ENCODE results near the gene CFAP45. TPM values are rescaled to one million over a fixed set of nuclear protein-coding genes. Genes with fewer than 3 reads are reported as not detected.

The CFAP45 gene
- total and polyA plus RNA-seq, 2 of the 8 experiments (the other 6 are each of a cell fraction or from before 2014, with no cell fraction given) = 0.05 TPM; not detected in 1

- Histone ChIP-seq H2AFZ (ENCODE audit: low read length) (no peak overlapping the region), H3K9me3 (ENCODE audit: insufficient read depth in 2 of 2, low read depth in 1 of 2, low read length in 1 of 2) (no peaks in the 10 kb centered on the region), H3K56ac (replicated peaks; ENCODE audit: insufficient read length, low read depth, low read length) (no peak overlapping the region), H3K79me2 (ENCODE audit: control insufficient read depth in 1 of 2, insufficient read depth in 2 of 2, low read length in 2 of 2) (no peaks in the 10 kb centered on the region), H4K5ac (ENCODE audit: insufficient read length, low read depth, low read length) (no peak overlapping the region), H3K9ac (replicated peaks in 1 of 4; ENCODE audit: extremely low read depth in 1 of 4, low read depth in 3 of 4, low read length in 3 of 4) (no peak overlapping the region), H3K18ac (ENCODE audit: extremely low read depth, low read length) (no peak overlapping the region), H2BK120ac (replicated peaks; ENCODE audit: low read depth, low read length) (no peak overlapping the region), H2BK5ac (ENCODE audit: low read depth, low read length) (no peak overlapping the region), H2BK15ac (ENCODE audit: low read length) (no peak overlapping the region), H3K27ac (ENCODE audit: low read depth, low read length) (no peak overlapping the region), H3K27me3 (replicated peaks in 1 of 4; ENCODE audit: control insufficient read depth in 3 of 4, extremely low read depth in 1 of 4, insufficient read depth in 3 of 4, low read length in 3 of 4) (peaks cover 0 to 2% (median 0%) of the 10 kb centered on the region in 4 experiments; a peak in 2 of 7 replicates), H3K4me3 (ENCODE audit: extremely low read depth in 1 of 4, insufficient read depth in 2 of 4, low read depth in 3 of 4, low read length in 4 of 4) (no peak overlapping the region), H2AK5ac (ENCODE audit: low read depth, low read length) (no peak overlapping the region), H4K91ac (replicated peaks; ENCODE audit: insufficient read length, low read length) (no peak overlapping the region), H3K4me1 (replicated peaks in 1 of 4; ENCODE audit: control insufficient read depth in 3 of 4, insufficient read depth in 4 of 4, low read length in 3 of 4) (no peaks in the 10 kb centered on the region), H2BK20ac (ENCODE audit: low read length) (no peak overlapping the region), H3K4ac (replicated peaks; ENCODE audit: insufficient read length, low read depth, low read length) (no peak overlapping the region), H3K23me2 (ENCODE audit: low read depth, low read length) (no peaks in the 10 kb centered on the region), H3K79me1 (ENCODE audit: low read depth, low read length) (no peaks in the 10 kb centered on the region), H3K36me3 (ENCODE audit: control insufficient read depth in 2 of 4, insufficient read depth in 4 of 4, low read length in 3 of 4) (no peaks in the 10 kb centered on the region), H3K14ac (ENCODE audit: insufficient read length) (no peak overlapping the region), H4K8ac (ENCODE audit: extremely low read depth, insufficient read depth, low read length) (no peak overlapping the region), H4K20me1 (replicated peaks in 1 of 2; ENCODE audit: control insufficient read depth in 1 of 2, insufficient read depth in 2 of 2, low read length in 2 of 2) (no peaks in the 10 kb centered on the region), H3K4me2 (ENCODE audit: insufficient read depth in 1 of 2, low read depth in 2 of 2, low read length in 2 of 2) (no peak overlapping the region), H3K23ac (ENCODE audit: insufficient read length) (no peak overlapping the region), H2BK12ac (ENCODE audit: low read depth, low read length) (no peak overlapping the region)
- ChIA-PET POLR2A (ENCODE audit: partially characterized antibody) (interaction anchor here (0.6 kb wide), 1 partner anchor 553 kb away, joined by 3 read pairs; no protein-coding TSS in a partner anchor), CTCF (ENCODE audit: partially characterized antibody) (interaction anchor here (1.1 to 5.6 kb wide), 9 partner anchors 9 to 167 kb away, joined by 3 to 38 read pairs (median 19); no protein-coding TSS in a partner anchor)
- DNase-seq (ENCODE audit: low read depth in 1 of 2, low spot score in 2 of 2) (no peak), FAIRE-seq (no peak)
- WGBS, 2 experiments (ENCODE audit: extremely low coverage in 1 of 2, insufficient coverage in 1 of 2, insufficient read length in 1 of 2, insufficient replicate concordance in 2 of 2, low coverage in 1 of 2, low lambda C conversion rate in 2 of 2, missing lambda C conversion rate in 1 of 2) = 91% methylated on average over 5 of the region's 5 CpGs; no CpG with 5 or more reads in 1 of the 2 experiments
- no peak for TF ChIP-seq RFX5 (IDR thresholded peaks at IDR 0.05; ENCODE audit: borderline replicate concordance, low read depth, low read length)
- TF ChIP-seq HDAC6 (IDR thresholded peaks at IDR 0.05; ENCODE audit: low read depth, low read length) = no peak
- no peak for TF ChIP-seq KDM5A (IDR thresholded peaks at IDR 0.05; ENCODE audit: low read length)
- no peak for TF ChIP-seq BRCA1 (IDR thresholded peaks at IDR 0.05; ENCODE audit: low read depth, low read length)
- TF ChIP-seq JUND (IDR thresholded peaks at IDR 0.05; ENCODE audit: low read length) = no peak
- TF ChIP-seq CEBPB (IDR thresholded peaks at IDR 0.05; ENCODE audit: low read depth, low read length) = no peak
- no peak for TF ChIP-seq SIX5 (IDR thresholded peaks at IDR 0.05; ENCODE audit: low read depth, low read length)
- TF ChIP-seq SAP30 (IDR thresholded peaks at IDR 0.05; ENCODE audit: insufficient read depth, insufficient replicate concordance, low read length) = no peak
- TF ChIP-seq CTCF (IDR thresholded peaks at IDR 0.05; ENCODE audit: control extremely low read depth in 1 of 3, insufficient read depth in 1 of 3, low read depth in 1 of 3, low read length in 3 of 3) = no peak
- no peak for TF ChIP-seq PHF8 (conservative IDR thresholded peaks at IDR 0.05; ENCODE audit: low read depth, low read length)
- no peak for TF ChIP-seq TCF12 (IDR thresholded peaks at IDR 0.05; ENCODE audit: low read depth, low read length)
These were observed 60.7 kb downstream of the CFAP45 start for GRCh38 chr1:159839116-159839849.

Measured in H1 (cell line).